Breast epithelium (tissue), 3 donors: ENCODE results near the gene ABCA3.

ENCODE experiments used
- CTCF ChIP-seq, 3 donors: fragments of 450-650 bp; IDR thresholded peaks; one replicate each; pipeline ENCODE4 v1.5.1; 2016 to 2017; ENCODE audit warnings: antibody characterized with exemption in 3 of 3, mild to moderate bottlenecking in 3 of 3, moderate library complexity in 3 of 3
- POLR2A ChIP-seq: fragments of 450-650 bp; IDR thresholded peaks from one replicate; pipeline ENCODE4 v1.6.1; 2016; ENCODE audit warnings: antibody characterized with exemption, mild to moderate bottlenecking, moderate library complexity
- POLR2AphosphoS5 ChIP-seq, 3 donors: sonication (generic); formaldehyde crosslinking; IDR thresholded peaks; one replicate each; pipeline ENCODE4 v1.6.1; 2017; ENCODE audit warnings: antibody characterized with exemption in 3 of 3

GRCh38 chr16:2366660-2367309, 26.3 kb upstream of the ABCA3 start:
- TF ChIP-seq POLR2A (no peak), POLR2AphosphoS5 (IDR thresholded peaks at IDR 0.05) (no peak), CTCF (IDR thresholded peaks at IDR 0.05) (no peak)
